GM12878 (cell line): ENCODE results near the gene NCOA6. TPM values are rescaled to one million over a fixed set of nuclear protein-coding genes. Genes with fewer than 3 reads are reported as not detected.

Source experiments
- CEBPB ChIP-seq, 2 experiments: fragments of 150-350 bp in 1 of 2; IDR thresholded peaks; 2 replicates each; pipeline ENCODE4 v1.6.1; 2012 to 2014; ENCODE audit warnings: low read depth in 2 of 2, low read length in 2 of 2, borderline replicate concordance in 1 of 2, inconsistent platforms in 1 of 2
- MLLT1 ChIP-seq: fragments of 450-650 bp; IDR thresholded peaks from 2 replicates; pipeline ENCODE4 v1.6.1; 2016; ENCODE audit warnings: mild to moderate bottlenecking
- SIN3A ChIP-seq: IDR thresholded peaks from 2 replicates; pipeline ENCODE4 v1.6.1; 2012; ENCODE audit warnings: low read depth, low read length, improper control_type of control experiment
- SREBF2 ChIP-seq: IDR thresholded peaks from 2 replicates; pipeline ENCODE4 v1.6.1; 2012; ENCODE audit warnings: mild to moderate bottlenecking, low read length
- SRF ChIP-seq, 2 experiments: IDR thresholded peaks; 2 replicates each; pipeline ENCODE4 v1.6.1; 2011; ENCODE audit warnings: low read depth in 2 of 2, low read length in 2 of 2, mild to moderate bottlenecking in 1 of 2, moderate library complexity in 1 of 2
- ZBED1 ChIP-seq: IDR thresholded peaks from 2 replicates; pipeline ENCODE4 v1.6.1; 2016; ENCODE audit warnings: borderline replicate concordance
- ZNF217 ChIP-seq: fragments of 450-650 bp; IDR thresholded peaks from 2 replicates; pipeline ENCODE4 v1.6.1; 2017; ENCODE audit warnings: antibody characterized with exemption, mild to moderate bottlenecking
- ZSCAN29 ChIP-seq: fragments of 450-650 bp; IDR thresholded peaks from 2 replicates; pipeline ENCODE4 v1.6.1; 2017; ENCODE audit warnings: mild to moderate bottlenecking, moderate library complexity
- polyA plus RNA-seq, 11 experiments: library from polyadenylated mRNA; depleted of rRNA in 4 of 11; unstranded in 6 of 11; stranded (reverse) in 5 of 11; fragments of >200 nt; fragmentation: Nextera tagmentation in 4 of 11; fragmentation: Illumina TruSeq in 1 of 11; extraction: Ambion mirVana in 4 of 11; extraction: Trizol in 1 of 11; gene quantifications; 1 replicate in 1 of 11; 2 replicates in 10 of 11; pipeline versions ENCODE4 v1.2.1 to v1.2.3, GENCODE V29; 2011 to 2016; ENCODE audit warnings: inconsistent platforms in 2 of 11, missing spikeins in 2 of 11, low read depth in 1 of 11
- total RNA-seq, 4 experiments: library from RNA; depleted of rRNA in 3 of 4; stranded (reverse); fragments of >200 nt in 3 of 4; fragmentation: Illumina TruSeq in 1 of 4; extraction: Trizol in 1 of 4; gene quantifications; 2 replicates each; pipeline versions ENCODE4 v1.2.1 to v1.2.3, GENCODE V29; 2013 to 2021
- TF ChIP-seq, protein P1 (sequence below): fragments of 150-350 bp; IDR thresholded peaks from 2 replicates; pipeline ENCODE4 v1.6.1; 2014; ENCODE audit warnings: mild to moderate bottlenecking, low read depth, low read length
- TF ChIP-seq, protein P2 (sequence below), 3 experiments: IDR thresholded peaks in 2 of 3; conservative IDR thresholded peaks in 1 of 3; 2 replicates each; pipeline ENCODE4 v1.5.1; 2011; ENCODE audit warnings: low read depth in 3 of 3, low read length in 3 of 3, mild to moderate bottlenecking in 3 of 3, control low read depth in 2 of 3, moderate library complexity in 2 of 3, inconsistent platforms in 1 of 3, mixed read lengths in 1 of 3; ENCODE audit not compliant: control insufficient read depth in 2 of 3, insufficient read depth in 1 of 3; ENCODE audit errors: extremely low read depth in 1 of 3
- TF ChIP-seq, protein P3 (sequence below): fragments of 450-650 bp; conservative IDR thresholded peaks from 2 replicates; pipeline ENCODE4 v1.6.1; 2017; ENCODE audit warnings: mild to moderate bottlenecking, moderate library complexity
- TF ChIP-seq, protein P4 (sequence below): IDR thresholded peaks from 2 replicates; pipeline ENCODE4 v1.6.1; 2012; ENCODE audit warnings: mild to moderate bottlenecking, low read depth, low read length
- TF ChIP-seq, protein P5 (sequence below): fragments of 450-650 bp; IDR thresholded peaks from 2 replicates; pipeline ENCODE4 v1.6.1; 2017; ENCODE audit warnings: borderline replicate concordance
- TF ChIP-seq, protein P6 (sequence below): IDR thresholded peaks from 2 replicates; pipeline ENCODE4 v1.6.1; 2011; ENCODE audit warnings: mild to moderate bottlenecking, low read depth, low read length, moderate library complexity; ENCODE audit not compliant: insufficient replicate concordance

The NCOA6 gene
- total and polyA plus RNA-seq, 10 of the 15 experiments (the other 5 are each of a cell fraction or from before 2014, with no cell fraction given) = 6.1 to 20.6 (median 12.6) TPM

DNA sequence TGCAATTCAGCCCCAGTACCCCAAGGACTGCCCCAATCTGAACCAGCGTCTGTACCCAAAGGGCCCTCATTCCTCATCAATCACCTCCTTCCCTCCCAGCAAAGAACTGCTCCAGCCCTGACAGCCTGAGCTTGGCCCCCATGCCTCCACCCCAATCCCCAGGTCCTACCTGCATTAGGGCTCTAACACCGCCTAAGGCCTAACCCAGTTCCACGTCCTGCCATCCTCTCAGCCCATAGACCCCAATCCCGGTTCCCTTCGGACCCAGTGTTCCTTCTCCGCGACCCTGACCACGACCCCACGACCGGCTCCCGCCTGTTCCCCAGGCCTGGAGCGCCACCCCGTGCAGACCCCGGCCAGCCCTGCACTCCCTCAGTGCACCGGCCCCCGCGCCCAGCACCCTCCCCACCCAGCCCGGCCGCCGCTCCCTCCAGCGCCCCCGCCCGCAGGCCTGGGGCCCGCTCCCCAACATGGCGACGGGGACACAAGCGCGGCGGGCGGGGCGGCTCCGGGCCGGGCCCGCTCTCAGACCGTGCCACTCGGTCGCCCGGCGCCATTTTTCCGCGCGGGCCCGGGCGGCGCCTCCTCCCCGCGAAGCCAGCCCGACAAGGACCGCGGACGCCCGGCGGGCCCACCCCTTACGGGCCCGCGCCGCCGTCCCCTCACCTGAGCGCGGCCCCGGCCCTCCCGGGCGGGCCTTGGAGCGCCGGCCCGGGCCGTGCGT is 483 bp downstream of the NCOA6 start (continued):
- TF ChIP-seq, protein P1, sequence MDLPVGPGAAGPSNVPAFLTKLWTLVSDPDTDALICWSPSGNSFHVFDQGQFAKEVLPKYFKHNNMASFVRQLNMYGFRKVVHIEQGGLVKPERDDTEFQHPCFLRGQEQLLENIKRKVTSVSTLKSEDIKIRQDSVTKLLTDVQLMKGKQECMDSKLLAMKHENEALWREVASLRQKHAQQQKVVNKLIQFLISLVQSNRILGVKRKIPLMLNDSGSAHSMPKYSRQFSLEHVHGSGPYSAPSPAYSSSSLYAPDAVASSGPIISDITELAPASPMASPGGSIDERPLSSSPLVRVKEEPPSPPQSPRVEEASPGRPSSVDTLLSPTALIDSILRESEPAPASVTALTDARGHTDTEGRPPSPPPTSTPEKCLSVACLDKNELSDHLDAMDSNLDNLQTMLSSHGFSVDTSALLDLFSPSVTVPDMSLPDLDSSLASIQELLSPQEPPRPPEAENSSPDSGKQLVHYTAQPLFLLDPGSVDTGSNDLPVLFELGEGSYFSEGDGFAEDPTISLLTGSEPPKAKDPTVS = no peak
- TF ChIP-seq ZSCAN29 (peak; percentile 53; the same call in 1 of the 2 replicates), CEBPB (IDR thresholded peaks at IDR 0.05; ENCODE audit: borderline replicate concordance in 1 of 2, low read depth in 2 of 2, low read length in 2 of 2) (no peak), SRF (IDR thresholded peaks at IDR 0.05; ENCODE audit: low read depth in 2 of 2, low read length in 2 of 2) (peak in 1 of 2 experiments; percentile 26; a peak in 1 of 4 replicates), SIN3A (peak; percentile 53; the same call in 1 of the 2 replicates), ZBED1 (no peak), MLLT1 (no peak), ZNF217 (peak; percentile 28; the same call in 1 of the 2 replicates), SREBF2 (no peak)
- TF ChIP-seq, protein P2, sequence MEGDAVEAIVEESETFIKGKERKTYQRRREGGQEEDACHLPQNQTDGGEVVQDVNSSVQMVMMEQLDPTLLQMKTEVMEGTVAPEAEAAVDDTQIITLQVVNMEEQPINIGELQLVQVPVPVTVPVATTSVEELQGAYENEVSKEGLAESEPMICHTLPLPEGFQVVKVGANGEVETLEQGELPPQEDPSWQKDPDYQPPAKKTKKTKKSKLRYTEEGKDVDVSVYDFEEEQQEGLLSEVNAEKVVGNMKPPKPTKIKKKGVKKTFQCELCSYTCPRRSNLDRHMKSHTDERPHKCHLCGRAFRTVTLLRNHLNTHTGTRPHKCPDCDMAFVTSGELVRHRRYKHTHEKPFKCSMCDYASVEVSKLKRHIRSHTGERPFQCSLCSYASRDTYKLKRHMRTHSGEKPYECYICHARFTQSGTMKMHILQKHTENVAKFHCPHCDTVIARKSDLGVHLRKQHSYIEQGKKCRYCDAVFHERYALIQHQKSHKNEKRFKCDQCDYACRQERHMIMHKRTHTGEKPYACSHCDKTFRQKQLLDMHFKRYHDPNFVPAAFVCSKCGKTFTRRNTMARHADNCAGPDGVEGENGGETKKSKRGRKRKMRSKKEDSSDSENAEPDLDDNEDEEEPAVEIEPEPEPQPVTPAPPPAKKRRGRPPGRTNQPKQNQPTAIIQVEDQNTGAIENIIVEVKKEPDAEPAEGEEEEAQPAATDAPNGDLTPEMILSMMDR (IDR thresholded peaks at IDR 0.05 in 2 of 3, conservative IDR thresholded peaks at IDR 0.05 in 1 of 3; ENCODE audit: control insufficient read depth in 2 of 3, extremely low read depth in 1 of 3, insufficient read depth in 1 of 3, low read depth in 3 of 3, low read length in 3 of 3) = peak in 1 of 3 experiments; percentile 5; a peak in 1 of 6 replicates
- TF ChIP-seq, protein P3, sequence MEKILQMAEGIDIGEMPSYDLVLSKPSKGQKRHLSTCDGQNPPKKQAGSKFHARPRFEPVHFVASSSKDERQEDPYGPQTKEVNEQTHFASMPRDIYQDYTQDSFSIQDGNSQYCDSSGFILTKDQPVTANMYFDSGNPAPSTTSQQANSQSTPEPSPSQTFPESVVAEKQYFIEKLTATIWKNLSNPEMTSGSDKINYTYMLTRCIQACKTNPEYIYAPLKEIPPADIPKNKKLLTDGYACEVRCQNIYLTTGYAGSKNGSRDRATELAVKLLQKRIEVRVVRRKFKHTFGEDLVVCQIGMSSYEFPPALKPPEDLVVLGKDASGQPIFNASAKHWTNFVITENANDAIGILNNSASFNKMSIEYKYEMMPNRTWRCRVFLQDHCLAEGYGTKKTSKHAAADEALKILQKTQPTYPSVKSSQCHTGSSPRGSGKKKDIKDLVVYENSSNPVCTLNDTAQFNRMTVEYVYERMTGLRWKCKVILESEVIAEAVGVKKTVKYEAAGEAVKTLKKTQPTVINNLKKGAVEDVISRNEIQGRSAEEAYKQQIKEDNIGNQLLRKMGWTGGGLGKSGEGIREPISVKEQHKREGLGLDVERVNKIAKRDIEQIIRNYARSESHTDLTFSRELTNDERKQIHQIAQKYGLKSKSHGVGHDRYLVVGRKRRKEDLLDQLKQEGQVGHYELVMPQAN = peak; percentile 55
- TF ChIP-seq, protein P4, sequence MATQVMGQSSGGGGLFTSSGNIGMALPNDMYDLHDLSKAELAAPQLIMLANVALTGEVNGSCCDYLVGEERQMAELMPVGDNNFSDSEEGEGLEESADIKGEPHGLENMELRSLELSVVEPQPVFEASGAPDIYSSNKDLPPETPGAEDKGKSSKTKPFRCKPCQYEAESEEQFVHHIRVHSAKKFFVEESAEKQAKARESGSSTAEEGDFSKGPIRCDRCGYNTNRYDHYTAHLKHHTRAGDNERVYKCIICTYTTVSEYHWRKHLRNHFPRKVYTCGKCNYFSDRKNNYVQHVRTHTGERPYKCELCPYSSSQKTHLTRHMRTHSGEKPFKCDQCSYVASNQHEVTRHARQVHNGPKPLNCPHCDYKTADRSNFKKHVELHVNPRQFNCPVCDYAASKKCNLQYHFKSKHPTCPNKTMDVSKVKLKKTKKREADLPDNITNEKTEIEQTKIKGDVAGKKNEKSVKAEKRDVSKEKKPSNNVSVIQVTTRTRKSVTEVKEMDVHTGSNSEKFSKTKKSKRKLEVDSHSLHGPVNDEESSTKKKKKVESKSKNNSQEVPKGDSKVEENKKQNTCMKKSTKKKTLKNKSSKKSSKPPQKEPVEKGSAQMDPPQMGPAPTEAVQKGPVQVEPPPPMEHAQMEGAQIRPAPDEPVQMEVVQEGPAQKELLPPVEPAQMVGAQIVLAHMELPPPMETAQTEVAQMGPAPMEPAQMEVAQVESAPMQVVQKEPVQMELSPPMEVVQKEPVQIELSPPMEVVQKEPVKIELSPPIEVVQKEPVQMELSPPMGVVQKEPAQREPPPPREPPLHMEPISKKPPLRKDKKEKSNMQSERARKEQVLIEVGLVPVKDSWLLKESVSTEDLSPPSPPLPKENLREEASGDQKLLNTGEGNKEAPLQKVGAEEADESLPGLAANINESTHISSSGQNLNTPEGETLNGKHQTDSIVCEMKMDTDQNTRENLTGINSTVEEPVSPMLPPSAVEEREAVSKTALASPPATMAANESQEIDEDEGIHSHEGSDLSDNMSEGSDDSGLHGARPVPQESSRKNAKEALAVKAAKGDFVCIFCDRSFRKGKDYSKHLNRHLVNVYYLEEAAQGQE = no peak
- TF ChIP-seq, protein P5, sequence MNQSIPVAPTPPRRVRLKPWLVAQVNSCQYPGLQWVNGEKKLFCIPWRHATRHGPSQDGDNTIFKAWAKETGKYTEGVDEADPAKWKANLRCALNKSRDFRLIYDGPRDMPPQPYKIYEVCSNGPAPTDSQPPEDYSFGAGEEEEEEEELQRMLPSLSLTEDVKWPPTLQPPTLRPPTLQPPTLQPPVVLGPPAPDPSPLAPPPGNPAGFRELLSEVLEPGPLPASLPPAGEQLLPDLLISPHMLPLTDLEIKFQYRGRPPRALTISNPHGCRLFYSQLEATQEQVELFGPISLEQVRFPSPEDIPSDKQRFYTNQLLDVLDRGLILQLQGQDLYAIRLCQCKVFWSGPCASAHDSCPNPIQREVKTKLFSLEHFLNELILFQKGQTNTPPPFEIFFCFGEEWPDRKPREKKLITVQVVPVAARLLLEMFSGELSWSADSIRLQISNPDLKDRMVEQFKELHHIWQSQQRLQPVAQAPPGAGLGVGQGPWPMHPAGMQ = no peak
- TF ChIP-seq, protein P6, sequence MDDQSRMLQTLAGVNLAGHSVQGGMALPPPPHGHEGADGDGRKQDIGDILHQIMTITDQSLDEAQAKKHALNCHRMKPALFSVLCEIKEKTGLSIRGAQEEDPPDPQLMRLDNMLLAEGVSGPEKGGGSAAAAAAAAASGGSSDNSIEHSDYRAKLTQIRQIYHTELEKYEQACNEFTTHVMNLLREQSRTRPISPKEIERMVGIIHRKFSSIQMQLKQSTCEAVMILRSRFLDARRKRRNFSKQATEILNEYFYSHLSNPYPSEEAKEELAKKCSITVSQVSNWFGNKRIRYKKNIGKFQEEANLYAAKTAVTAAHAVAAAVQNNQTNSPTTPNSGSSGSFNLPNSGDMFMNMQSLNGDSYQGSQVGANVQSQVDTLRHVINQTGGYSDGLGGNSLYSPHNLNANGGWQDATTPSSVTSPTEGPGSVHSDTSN = no peak
